ENCODE results near the gene MKI67.

MKI67 gene

GRCh38 chr10:128049226-128050120 lies 76.8 kb downstream of the MKI67 start:
- H4K20me1 ChIP-seq (ENCODE audit: control insufficient read depth, insufficient read depth, low read depth, low read length), result no peaks in the 10 kb centered on the region
- TF ChIP-seq, protein P1, sequence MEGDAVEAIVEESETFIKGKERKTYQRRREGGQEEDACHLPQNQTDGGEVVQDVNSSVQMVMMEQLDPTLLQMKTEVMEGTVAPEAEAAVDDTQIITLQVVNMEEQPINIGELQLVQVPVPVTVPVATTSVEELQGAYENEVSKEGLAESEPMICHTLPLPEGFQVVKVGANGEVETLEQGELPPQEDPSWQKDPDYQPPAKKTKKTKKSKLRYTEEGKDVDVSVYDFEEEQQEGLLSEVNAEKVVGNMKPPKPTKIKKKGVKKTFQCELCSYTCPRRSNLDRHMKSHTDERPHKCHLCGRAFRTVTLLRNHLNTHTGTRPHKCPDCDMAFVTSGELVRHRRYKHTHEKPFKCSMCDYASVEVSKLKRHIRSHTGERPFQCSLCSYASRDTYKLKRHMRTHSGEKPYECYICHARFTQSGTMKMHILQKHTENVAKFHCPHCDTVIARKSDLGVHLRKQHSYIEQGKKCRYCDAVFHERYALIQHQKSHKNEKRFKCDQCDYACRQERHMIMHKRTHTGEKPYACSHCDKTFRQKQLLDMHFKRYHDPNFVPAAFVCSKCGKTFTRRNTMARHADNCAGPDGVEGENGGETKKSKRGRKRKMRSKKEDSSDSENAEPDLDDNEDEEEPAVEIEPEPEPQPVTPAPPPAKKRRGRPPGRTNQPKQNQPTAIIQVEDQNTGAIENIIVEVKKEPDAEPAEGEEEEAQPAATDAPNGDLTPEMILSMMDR (IDR thresholded peaks at IDR 0.05; ENCODE audit: low read depth, low read length, poor library complexity, severe bottlenecking), result no peak
- TF ChIP-seq EZH2phosphoT487 (IDR thresholded peaks at IDR 0.05; ENCODE audit: borderline replicate concordance, low read length), result no peak
- no peaks in the 10 kb centered on the region for H3K9me3 ChIP-seq (ENCODE audit: control insufficient read depth, insufficient read depth, low read length)
- peaks cover 58% of the 10 kb centered on the region for H3K4me1 ChIP-seq (ENCODE audit: control insufficient read depth, low read length)
- H3K79me2 ChIP-seq (ENCODE audit: control insufficient read depth, low read length), result peaks cover 28% of the 10 kb centered on the region
- H3K36me3 ChIP-seq (ENCODE audit: control insufficient read depth, low read length), result peaks cover 22% of the 10 kb centered on the region
- peaks cover 6% of the 10 kb centered on the region for H3F3A ChIP-seq (ENCODE audit: control insufficient read depth, insufficient read depth)
- no peak overlapping the region for H3K27ac ChIP-seq (ENCODE audit: low read depth, low read length)
- no peaks in the 10 kb centered on the region for H3K9me2 ChIP-seq (replicated peaks; ENCODE audit: control insufficient read depth, low read length)
- peak overlapping the region; percentile 88 for H3K4me3 ChIP-seq (ENCODE audit: low read length)
- no peaks in the 10 kb centered on the region for H3K27me3 ChIP-seq (ENCODE audit: control insufficient read depth, low read length)
- peak overlapping the region; percentile 91 for H3K4me2 ChIP-seq (ENCODE audit: low read length)

DNA sequence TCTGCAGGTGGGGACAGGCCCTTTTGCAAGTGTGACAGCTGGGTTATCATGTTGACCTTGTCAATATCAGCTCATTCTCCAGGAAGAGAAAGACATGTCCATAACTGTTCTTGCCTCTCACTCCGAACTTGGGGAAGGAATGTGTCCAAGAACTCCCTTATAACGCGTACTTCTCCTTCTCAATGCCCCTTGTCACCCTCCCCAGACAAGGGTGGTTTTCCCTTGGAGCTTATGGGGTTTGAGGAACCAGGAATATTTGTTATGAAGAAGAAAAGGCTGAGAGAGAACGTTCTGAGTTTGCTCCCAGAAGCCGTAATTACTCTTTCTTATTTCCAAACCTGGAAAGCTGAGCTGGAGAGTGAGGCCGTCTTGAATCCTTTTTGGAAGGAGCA lies 77.4 kb downstream of the MKI67 start:
- peaks cover 22% of the 10 kb centered on the region for H3K36me3 ChIP-seq (ENCODE audit: control insufficient read depth, low read length)
- peaks cover 58% of the 10 kb centered on the region for H3K4me1 ChIP-seq (ENCODE audit: control insufficient read depth, low read length)
- no peak for TF ChIP-seq EZH2phosphoT487 (IDR thresholded peaks at IDR 0.05; ENCODE audit: borderline replicate concordance, low read length)
- TF ChIP-seq, protein P1 (IDR thresholded peaks at IDR 0.05; ENCODE audit: low read depth, low read length, poor library complexity, severe bottlenecking), result no peak
- H3K9me2 ChIP-seq (replicated peaks; ENCODE audit: control insufficient read depth, low read length), result no peaks in the 10 kb centered on the region
- H3K27ac ChIP-seq (ENCODE audit: low read depth, low read length), result peak overlapping the region; percentile 80
- peaks cover 28% of the 10 kb centered on the region for H3K79me2 ChIP-seq (ENCODE audit: control insufficient read depth, low read length)
- no peaks in the 10 kb centered on the region for H3K9me3 ChIP-seq (ENCODE audit: control insufficient read depth, insufficient read depth, low read length)
- no peaks in the 10 kb centered on the region for H3K27me3 ChIP-seq (ENCODE audit: control insufficient read depth, low read length)
- peaks cover 6% of the 10 kb centered on the region for H3F3A ChIP-seq (ENCODE audit: control insufficient read depth, insufficient read depth)
- peak overlapping the region; percentile 88 for H3K4me3 ChIP-seq (ENCODE audit: low read length)
- peak overlapping the region; percentile 91 for H3K4me2 ChIP-seq (ENCODE audit: low read length)
- H4K20me1 ChIP-seq (ENCODE audit: control insufficient read depth, insufficient read depth, low read depth, low read length), result no peaks in the 10 kb centered on the region

- H4K20me1 ChIP-seq (ENCODE audit: control insufficient read depth, insufficient read depth, low read depth, low read length), result no peaks in the 10 kb centered on the region
- peaks cover 6% of the 10 kb centered on the region for H3F3A ChIP-seq (ENCODE audit: control insufficient read depth, insufficient read depth)
- H3K9me3 ChIP-seq (ENCODE audit: control insufficient read depth, insufficient read depth, low read length), result no peaks in the 10 kb centered on the region
- H3K4me3 ChIP-seq (ENCODE audit: low read length), result peak overlapping the region; percentile 88
- no peaks in the 10 kb centered on the region for H3K9me2 ChIP-seq (replicated peaks; ENCODE audit: control insufficient read depth, low read length)
- peak overlapping the region; percentile 91 for H3K4me2 ChIP-seq (ENCODE audit: low read length)
- H3K27me3 ChIP-seq (ENCODE audit: control insufficient read depth, low read length), result no peaks in the 10 kb centered on the region
- H3K4me1 ChIP-seq (ENCODE audit: control insufficient read depth, low read length), result peaks cover 56% of the 10 kb centered on the region
- TF ChIP-seq EZH2phosphoT487 (IDR thresholded peaks at IDR 0.05; ENCODE audit: borderline replicate concordance, low read length), result no peak
- H3K79me2 ChIP-seq (ENCODE audit: control insufficient read depth, low read length), result peaks cover 28% of the 10 kb centered on the region
- H3K36me3 ChIP-seq (ENCODE audit: control insufficient read depth, low read length), result peaks cover 22% of the 10 kb centered on the region
- peak overlapping the region; percentile 80 for H3K27ac ChIP-seq (ENCODE audit: low read depth, low read length)
Observed at GRCh38 chr10:128047991-128048818, 78.0 kb downstream of the MKI67 start.

Measured in DOHH2 (cell line).